Sigmoid colon (tissue), 7 donors: ENCODE data around the gene LGI1. TPM values are rescaled to one million over a fixed set of nuclear protein-coding genes. Genes with fewer than 3 reads are reported as not detected.

Source experiments
- DNase-seq: peaks from one replicate; pipeline ENCODE4 v3.0.0-alpha.2; 2019
- H3K27ac ChIP-seq, 4 donors: fragments of 200-600 bp; sonication (generic); one replicate each; pipeline ENCODE4 v1.5.1; 2016 to 2019; ENCODE audit warnings: mild to moderate bottlenecking in 1 of 4
- H3K27me3 ChIP-seq, 3 donors: fragments of 200-600 bp; sonication (generic); one replicate each; pipeline ENCODE4 v1.5.1; 2019; ENCODE audit warnings: mild to moderate bottlenecking in 1 of 3
- H3K36me3 ChIP-seq, 4 donors: fragments of 200-600 bp; sonication (generic); one replicate each; pipeline ENCODE4 v1.5.1; 2016 to 2019
- H3K4me1 ChIP-seq, 4 donors: fragments of 200-600 bp; sonication (generic); one replicate each; pipeline ENCODE4 v1.5.1; 2017 to 2019
- H3K4me3 ChIP-seq, 4 donors: fragments of 200-600 bp; sonication (generic); one replicate each; pipeline ENCODE4 v1.5.1; 2017 to 2019; ENCODE audit warnings: mild to moderate bottlenecking in 2 of 4, moderate library complexity in 1 of 4
- H3K9me3 ChIP-seq, 4 donors: fragments of 200-600 bp in 3 of 4; sonication (generic) in 3 of 4; one replicate each; pipeline versions ENCODE4 v1.5.1 to v1.6.1; 2013 to 2019
- CTCF ChIP-seq, 4 experiments: fragments of 450-650 bp in 3 of 4; fragments of 200-600 bp in 1 of 4; IDR thresholded peaks; one replicate each; pipeline ENCODE4 v1.5.1; 2016 to 2019; ENCODE audit warnings: antibody characterized with exemption in 4 of 4, mild to moderate bottlenecking in 3 of 4, moderate library complexity in 2 of 4
- EP300 ChIP-seq, 4 donors: sonication (generic); formaldehyde crosslinking; IDR thresholded peaks; one replicate each; pipeline ENCODE4 v1.6.1; 2017; ENCODE audit warnings: antibody characterized with exemption in 4 of 4
- POLR2A ChIP-seq, 2 donors: fragments of 450-650 bp; IDR thresholded peaks; one replicate each; pipeline ENCODE4 v1.6.1; 2016; ENCODE audit warnings: antibody characterized with exemption in 2 of 2, mild to moderate bottlenecking in 2 of 2, moderate library complexity in 2 of 2
- POLR2AphosphoS5 ChIP-seq, 4 donors: sonication (generic); formaldehyde crosslinking; IDR thresholded peaks; one replicate each; pipeline ENCODE4 v1.6.1; 2017; ENCODE audit warnings: antibody characterized with exemption in 4 of 4
- WGBS, 2 donors: extraction: QIAGEN DNeasy Blood & Tissue Kit; methylation state at CpG; one replicate each; pipeline ENCODE4 v1.1.7; 2013; 5-methylcytosine and 5-hydroxymethylcytosine counted together
- intact Hi-C: fragments of 100-400 bp; cut with DNase I; formaldehyde crosslinking; loops from one replicate; pipeline ENCODE4 v1.15.1; 2023
- polyA plus RNA-seq, 3 donors: library from polyadenylated mRNA; stranded (reverse); fragments of 200-250 nt; gene quantifications; one replicate each; pipeline ENCODE4 v1.2.3, GENCODE V29; 2013
- total RNA-seq, 4 donors: library from RNA; depleted of rRNA; stranded (reverse); fragments of >200 nt; gene quantifications; one replicate each; pipeline ENCODE4 v1.1.0, GENCODE V29; 2016
- donor health status: healthy with polysubstance abuse.
- donor health status: Bipolar disorder and iron deficiency.
- donor health status: healthy.

Gene LGI1
- total and polyA plus RNA-seq, 7 donors = 0.89 to 28.1 (median 3.2) TPM

- intact Hi-C loops = no loop called here
- 43 to 76% methylated on average over 5 of the region's 5 CpGs for WGBS, 2 donors
- H3K4me1 ChIP-seq = no peaks in the 10 kb centered on the region
Measured at GRCh38 chr10:93775356-93775755, 17.6 kb downstream of the LGI1 start.

GRCh38 chr10:93777092-93777491, 19.4 kb downstream of the LGI1 start:
- no peak for TF ChIP-seq POLR2AphosphoS5 (IDR thresholded peaks at IDR 0.05)
- no peak for TF ChIP-seq POLR2A (IDR thresholded peaks at IDR 0.05)
- no peak for TF ChIP-seq CTCF (IDR thresholded peaks at IDR 0.05)
- no peak for TF ChIP-seq EP300 (IDR thresholded peaks at IDR 0.05)
- intact Hi-C loops = no loop called here
- H3K9me3 ChIP-seq = no peaks in the 10 kb centered on the region
- DNase-seq = no peak
- no peaks in the 10 kb centered on the region for H3K27me3 ChIP-seq
- H3K4me3 ChIP-seq = no peak overlapping the region
- no peak overlapping the region for H3K27ac ChIP-seq
- 58 to 70% methylated on average over 2 of the region's 2 CpGs for WGBS, 2 donors
- no peaks in the 10 kb centered on the region for H3K36me3 ChIP-seq
- H3K4me1 ChIP-seq = no peaks in the 10 kb centered on the region

More at GRCh38 chr10:93775356-93775755, 17.6 kb downstream of the LGI1 start:
- H3K4me3 ChIP-seq = no peak overlapping the region
- no peak for DNase-seq
- TF ChIP-seq POLR2AphosphoS5 (IDR thresholded peaks at IDR 0.05) (no peak), CTCF (IDR thresholded peaks at IDR 0.05) (no peak), POLR2A (IDR thresholded peaks at IDR 0.05) (no peak), EP300 (IDR thresholded peaks at IDR 0.05) (no peak)
- no peaks in the 10 kb centered on the region for H3K36me3 ChIP-seq
- H3K27ac ChIP-seq = no peak overlapping the region
- H3K27me3 ChIP-seq = no peaks in the 10 kb centered on the region
- no peaks in the 10 kb centered on the region for H3K9me3 ChIP-seq

GRCh38 chr10:93784059-93784458, 26.3 kb downstream of the LGI1 start:
- WGBS, 2 donors = 57 to 68% methylated on average over 2 of the region's 2 CpGs
- Histone ChIP-seq H3K27ac (no peak overlapping the region), H3K9me3 (no peaks in the 10 kb centered on the region), H3K4me1 (no peaks in the 10 kb centered on the region), H3K4me3 (no peak overlapping the region), H3K27me3 (no peaks in the 10 kb centered on the region), H3K36me3 (no peaks in the 10 kb centered on the region)
- no peak for DNase-seq
- TF ChIP-seq POLR2A (IDR thresholded peaks at IDR 0.05) (no peak), POLR2AphosphoS5 (IDR thresholded peaks at IDR 0.05) (no peak), EP300 (IDR thresholded peaks at IDR 0.05) (no peak), CTCF (IDR thresholded peaks at IDR 0.05) (no peak)
- intact Hi-C loops = no loop called here

- DNase-seq = no peak
- no peaks in the 10 kb centered on the region for H3K36me3 ChIP-seq
- H3K4me1 ChIP-seq = no peaks in the 10 kb centered on the region
- no peak overlapping the region for H3K27ac ChIP-seq
- intact Hi-C loops = no loop called here
- H3K27me3 ChIP-seq = no peaks in the 10 kb centered on the region
- TF ChIP-seq POLR2A (IDR thresholded peaks at IDR 0.05) (no peak), CTCF (IDR thresholded peaks at IDR 0.05) (no peak)
- no peak overlapping the region for H3K4me3 ChIP-seq
- WGBS, 2 donors = 63 to 78% methylated on average over 3 of the region's 3 CpGs
- H3K9me3 ChIP-seq = no peaks in the 10 kb centered on the region
Measured at GRCh38 chr10:93788413-93789208, 30.9 kb downstream of the LGI1 start.

- Histone ChIP-seq H3K36me3 (no peaks in the 10 kb centered on the region), H3K27ac (no peak overlapping the region), H3K9me3 (no peaks in the 10 kb centered on the region), H3K27me3 (no peaks in the 10 kb centered on the region), H3K4me3 (no peak overlapping the region), H3K4me1 (no peaks in the 10 kb centered on the region)
- no peak for DNase-seq
- TF ChIP-seq CTCF (IDR thresholded peaks at IDR 0.05) = no peak
- TF ChIP-seq POLR2A (IDR thresholded peaks at IDR 0.05) = no peak
- TF ChIP-seq EP300 (IDR thresholded peaks at IDR 0.05) = no peak
- no peak for TF ChIP-seq POLR2AphosphoS5 (IDR thresholded peaks at IDR 0.05)
- intact Hi-C loops = no loop called here
- 74 to 89% methylated on average over 3 of the region's 3 CpGs for WGBS, 2 donors
Measured at GRCh38 chr10:93790439-93790838, 32.7 kb downstream of the LGI1 start.
